HG03103 (cell line): ENCODE results near the gene KCNJ13.
"Not testable (repeated sequence)": the region's sequence is repeated elsewhere in the genome, so short reads cannot be mapped to it uniquely, and the experiment has no call there.

Experiments used
- ATAC-seq: cut with Tn5 transposase; IDR thresholded peaks from one replicate; pipeline ENCODE4 v1.9.1; 2021; ENCODE audit warnings: low read depth; ENCODE audit not compliant: unreplicated experiment

KCNJ13 gene

GRCh38 chr2:232770207-232770606, 6.2 kb downstream of the KCNJ13 start:
- ATAC-seq, result no peak

- ATAC-seq, result no peak
Observed at GRCh38 chr2:232767866-232768265, 8.5 kb downstream of the KCNJ13 start.

- ATAC-seq, result no peak
Observed at GRCh38 chr2:232761301-232761907, 15.0 kb downstream of the KCNJ13 start.

GRCh38 chr2:232757905-232758304, 18.5 kb downstream of the KCNJ13 start:
- ATAC-seq, result no peak

- ATAC-seq, result no peak
Observed at GRCh38 chr2:232750135-232750671, 26.2 kb downstream of the KCNJ13 start.

- ATAC-seq, result no peak
Observed at GRCh38 chr2:232749331-232749730, 27.0 kb downstream of the KCNJ13 start.

- no peak for ATAC-seq
Observed at GRCh38 chr2:232748038-232748437, 28.3 kb downstream of the KCNJ13 start.

- ATAC-seq, result no peak
Observed at GRCh38 chr2:232744963-232745362, 31.4 kb downstream of the KCNJ13 start.

GRCh38 chr2:232741972-232742371, 34.4 kb downstream of the KCNJ13 start:
- ATAC-seq, result no peak

GRCh38 chr2:232741294-232741693, 35.1 kb downstream of the KCNJ13 start:
- ATAC-seq, result no peak

GRCh38 chr2:232731470-232731869, 44.9 kb downstream of the KCNJ13 start:
- ATAC-seq, result no peak

- ATAC-seq, result no peak
Observed at GRCh38 chr2:232728785-232729184, 47.6 kb downstream of the KCNJ13 start.

- ATAC-seq, result no peak
Observed at GRCh38 chr2:232723027-232723426, 53.3 kb downstream of the KCNJ13 start.

GRCh38 chr2:232721882-232722281, 54.5 kb downstream of the KCNJ13 start:
- no peak for ATAC-seq

GRCh38 chr2:232721261-232721660, 55.1 kb downstream of the KCNJ13 start:
- no peak for ATAC-seq

- not testable (repeated sequence) for ATAC-seq
Observed at GRCh38 chr2:232720056-232720455, 56.3 kb downstream of the KCNJ13 start.
